HepG2 (cell line): Measurements from ENCODE around the gene GRIN2C. TPM values are rescaled to one million over a fixed set of nuclear protein-coding genes. Genes with fewer than 3 reads are reported as not detected.
A peak's percentile ranks its signal among the peaks of the same experiment; 100 is the strongest.

ENCODE experiments used
- CAMTA2 ChIP-seq: sonication (generic); formaldehyde crosslinking; IDR thresholded peaks from 2 replicates; pipeline ENCODE4 v1.4.0; 2020; ENCODE audit warnings: mild to moderate bottlenecking, missing genetic modification reagents, borderline replicate concordance
- PAF1 ChIP-seq: IDR thresholded peaks from 2 replicates; pipeline ENCODE4 v1.6.1; 2016; ENCODE audit warnings: missing genetic modification reagents, missing compliant biosample characterization
- SP1 ChIP-seq, 2 experiments: fragments of 450-650 bp in 1 of 2; sonication (generic) in 1 of 2; formaldehyde crosslinking in 1 of 2; IDR thresholded peaks; 2 replicates each; pipeline versions ENCODE4 v1.4.0 to v1.6.1; 2016 to 2020; ENCODE audit warnings: missing genetic modification reagents in 1 of 2
- TGIF2 ChIP-seq: IDR thresholded peaks from 2 replicates; pipeline ENCODE4 v1.6.1; 2016; ENCODE audit warnings: control low read depth, missing compliant biosample characterization
- ZNF383 ChIP-seq: sonication (generic); formaldehyde crosslinking; IDR thresholded peaks from 2 replicates; pipeline ENCODE4 v1.4.0; 2020; ENCODE audit warnings: missing genetic modification reagents, mild to moderate bottlenecking, borderline replicate concordance
- polyA plus RNA-seq, 8 experiments: library from polyadenylated mRNA; depleted of rRNA in 3 of 8; stranded (reverse) in 7 of 8; unstranded in 1 of 8; fragments of >200 nt; fragmentation: Illumina TruSeq in 4 of 8; extraction: Trizol in 4 of 8; gene quantifications; 2 replicates each; pipeline versions ENCODE4 v1.2.1 to v1.2.3, GENCODE V29; 2011 to 2016; ENCODE audit warnings: low read depth in 4 of 8, missing spikeins in 1 of 8, mixed read lengths in 1 of 8; ENCODE audit not compliant: insufficient read depth in 1 of 8
- total RNA-seq, 5 experiments: library from RNA; depleted of rRNA; stranded (reverse); fragments of >200 nt; fragmentation: Illumina TruSeq; extraction: Trizol; gene quantifications; 2 replicates each; pipeline ENCODE4 v1.2.3, GENCODE V29; 2016; ENCODE audit warnings: low read depth in 1 of 5
- TF ChIP-seq, protein P1 (sequence below): sonication (generic); formaldehyde crosslinking; IDR thresholded peaks from 2 replicates; pipeline ENCODE4 v1.5.1; 2020; ENCODE audit warnings: mild to moderate bottlenecking, missing genetic modification reagents, moderate library complexity
- TF ChIP-seq, protein P2 (sequence below): sonication (generic); formaldehyde crosslinking; IDR thresholded peaks from 2 replicates; pipeline ENCODE4 v1.5.0; 2020; ENCODE audit warnings: mild to moderate bottlenecking, missing genetic modification reagents, moderate library complexity

GRIN2C gene
- total and polyA plus RNA-seq, 2 of the 13 experiments (the other 11 are each of a cell fraction or from before 2014, with no cell fraction given), result 0.03 to 0.11 TPM

DNA sequence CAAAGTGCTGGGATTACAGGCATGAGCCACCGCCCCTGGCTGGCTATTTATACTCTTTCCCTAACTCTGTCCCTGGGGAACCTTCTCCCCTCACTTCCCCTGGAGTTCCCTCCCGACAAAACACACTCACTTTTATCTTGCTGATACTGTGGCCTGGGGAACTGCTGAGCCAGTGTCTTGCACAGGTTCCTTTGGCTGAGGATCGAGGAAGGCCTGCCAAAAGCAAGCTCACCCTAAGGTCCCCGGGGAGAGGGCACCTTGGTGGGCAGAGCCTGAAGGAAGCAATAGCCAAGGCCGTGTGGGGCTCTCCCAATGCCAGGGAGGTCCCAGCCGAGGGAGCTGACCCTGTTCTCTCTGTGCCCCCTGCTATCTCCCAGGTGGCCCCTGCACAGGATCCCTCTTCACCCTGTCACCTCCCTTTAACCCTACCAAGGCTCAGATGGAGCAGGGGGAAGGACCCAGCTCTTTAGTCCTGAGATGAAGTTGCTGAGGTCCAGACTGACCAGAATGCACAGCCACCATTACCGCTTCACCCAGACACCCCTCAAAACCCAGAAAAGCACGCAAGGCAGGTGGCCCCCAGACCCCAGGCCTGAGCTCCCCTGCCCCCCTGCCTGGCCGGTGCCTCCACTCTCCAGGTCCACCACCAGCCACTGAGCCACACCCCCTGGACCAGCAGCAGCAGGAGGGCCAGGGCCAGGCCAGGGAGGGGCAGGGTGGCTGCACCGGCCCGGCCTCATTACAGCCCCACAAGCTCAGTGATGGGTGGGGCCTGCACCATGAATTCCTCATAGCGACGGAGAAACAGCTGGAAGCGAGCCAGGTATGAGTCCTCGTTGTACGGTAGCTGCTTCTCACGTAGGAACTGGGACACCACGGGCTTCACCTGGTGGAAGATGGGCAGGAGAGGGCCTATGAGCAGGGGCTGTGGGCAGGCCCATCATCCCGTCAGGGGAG, 18.2 kb upstream of the GRIN2C start (continued):
- TF ChIP-seq CAMTA2, result no peak
- TF ChIP-seq PAF1 (CRISPR knock-in tag), result no peak
- 0 out of 2 replicates have a peak, but pooled peaks have one; percentile 26 for TF ChIP-seq ZNF383
- TF ChIP-seq, protein P1, sequence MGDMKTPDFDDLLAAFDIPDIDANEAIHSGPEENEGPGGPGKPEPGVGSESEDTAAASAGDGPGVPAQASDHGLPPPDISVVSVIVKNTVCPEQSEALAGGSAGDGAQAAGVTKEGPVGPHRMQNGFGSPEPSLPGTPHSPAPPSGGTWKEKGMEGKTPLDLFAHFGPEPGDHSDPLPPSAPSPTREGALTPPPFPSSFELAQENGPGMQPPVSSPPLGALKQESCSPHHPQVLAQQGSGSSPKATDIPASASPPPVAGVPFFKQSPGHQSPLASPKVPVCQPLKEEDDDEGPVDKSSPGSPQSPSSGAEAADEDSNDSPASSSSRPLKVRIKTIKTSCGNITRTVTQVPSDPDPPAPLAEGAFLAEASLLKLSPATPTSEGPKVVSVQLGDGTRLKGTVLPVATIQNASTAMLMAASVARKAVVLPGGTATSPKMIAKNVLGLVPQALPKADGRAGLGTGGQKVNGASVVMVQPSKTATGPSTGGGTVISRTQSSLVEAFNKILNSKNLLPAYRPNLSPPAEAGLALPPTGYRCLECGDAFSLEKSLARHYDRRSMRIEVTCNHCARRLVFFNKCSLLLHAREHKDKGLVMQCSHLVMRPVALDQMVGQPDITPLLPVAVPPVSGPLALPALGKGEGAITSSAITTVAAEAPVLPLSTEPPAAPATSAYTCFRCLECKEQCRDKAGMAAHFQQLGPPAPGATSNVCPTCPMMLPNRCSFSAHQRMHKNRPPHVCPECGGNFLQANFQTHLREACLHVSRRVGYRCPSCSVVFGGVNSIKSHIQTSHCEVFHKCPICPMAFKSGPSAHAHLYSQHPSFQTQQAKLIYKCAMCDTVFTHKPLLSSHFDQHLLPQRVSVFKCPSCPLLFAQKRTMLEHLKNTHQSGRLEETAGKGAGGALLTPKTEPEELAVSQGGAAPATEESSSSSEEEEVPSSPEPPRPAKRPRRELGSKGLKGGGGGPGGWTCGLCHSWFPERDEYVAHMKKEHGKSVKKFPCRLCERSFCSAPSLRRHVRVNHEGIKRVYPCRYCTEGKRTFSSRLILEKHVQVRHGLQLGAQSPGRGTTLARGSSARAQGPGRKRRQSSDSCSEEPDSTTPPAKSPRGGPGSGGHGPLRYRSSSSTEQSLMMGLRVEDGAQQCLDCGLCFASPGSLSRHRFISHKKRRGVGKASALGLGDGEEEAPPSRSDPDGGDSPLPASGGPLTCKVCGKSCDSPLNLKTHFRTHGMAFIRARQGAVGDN (CRISPR knock-in tag), result peak; percentile 41
- TF ChIP-seq, protein P2, sequence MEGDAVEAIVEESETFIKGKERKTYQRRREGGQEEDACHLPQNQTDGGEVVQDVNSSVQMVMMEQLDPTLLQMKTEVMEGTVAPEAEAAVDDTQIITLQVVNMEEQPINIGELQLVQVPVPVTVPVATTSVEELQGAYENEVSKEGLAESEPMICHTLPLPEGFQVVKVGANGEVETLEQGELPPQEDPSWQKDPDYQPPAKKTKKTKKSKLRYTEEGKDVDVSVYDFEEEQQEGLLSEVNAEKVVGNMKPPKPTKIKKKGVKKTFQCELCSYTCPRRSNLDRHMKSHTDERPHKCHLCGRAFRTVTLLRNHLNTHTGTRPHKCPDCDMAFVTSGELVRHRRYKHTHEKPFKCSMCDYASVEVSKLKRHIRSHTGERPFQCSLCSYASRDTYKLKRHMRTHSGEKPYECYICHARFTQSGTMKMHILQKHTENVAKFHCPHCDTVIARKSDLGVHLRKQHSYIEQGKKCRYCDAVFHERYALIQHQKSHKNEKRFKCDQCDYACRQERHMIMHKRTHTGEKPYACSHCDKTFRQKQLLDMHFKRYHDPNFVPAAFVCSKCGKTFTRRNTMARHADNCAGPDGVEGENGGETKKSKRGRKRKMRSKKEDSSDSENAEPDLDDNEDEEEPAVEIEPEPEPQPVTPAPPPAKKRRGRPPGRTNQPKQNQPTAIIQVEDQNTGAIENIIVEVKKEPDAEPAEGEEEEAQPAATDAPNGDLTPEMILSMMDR (CRISPR knock-in tag), result no peak
- TF ChIP-seq SP1 (IDR thresholded peaks at IDR 0.05), result no peak
- no peak for TF ChIP-seq SP1 (CRISPR knock-in tag; IDR thresholded peaks at IDR 0.05)
- TF ChIP-seq TGIF2 (CRISPR knock-in tag), result 0 out of 2 replicates have a peak, but pooled peaks have one; percentile 28
